K562 (cell line): Measurements from ENCODE around the gene B4GALNT2.

Experiments
- CBX3 ChIP-seq, 2 experiments: IDR thresholded peaks; 1 replicate in 1 of 2; 2 replicates in 1 of 2; pipeline ENCODE4 v1.6.1; 2012; ENCODE audit warnings: inconsistent platforms in 2 of 2, low read length in 2 of 2, borderline replicate concordance in 1 of 2, control low read depth in 1 of 2
- CEBPB ChIP-seq: fragments of 450-650 bp; IDR thresholded peaks from 2 replicates; pipeline ENCODE4 v1.6.1; 2016; ENCODE audit warnings: missing genetic modification characterization, missing compliant biosample characterization
- GABPA ChIP-seq: fragments of 200-800 bp; sonication (Bioruptor generic); conservative IDR thresholded peaks from 2 replicates; pipeline ENCODE4 v1.6.1; 2016; ENCODE audit warnings: low read depth, missing genetic modification characterization, missing compliant biosample characterization
- TAF1 ChIP-seq: IDR thresholded peaks from 2 replicates; pipeline ENCODE4 v1.6.1; 2011; ENCODE audit warnings: mild to moderate bottlenecking, low read length, moderate library complexity; ENCODE audit not compliant: insufficient read depth, control insufficient read depth, severe bottlenecking; ENCODE audit errors: extremely low read depth
- TRIM24 ChIP-seq, 2 experiments: fragments of 450-650 bp; IDR thresholded peaks; 2 replicates each; pipeline ENCODE4 v1.6.1; 2016
- ZNF232 ChIP-seq: sonication (generic); formaldehyde crosslinking; IDR thresholded peaks from 2 replicates; pipeline ENCODE4 v1.8.0; 2022; ENCODE audit warnings: mild to moderate bottlenecking, missing genetic modification reagents
- ZNF324 ChIP-seq: fragments of 250-450 bp; sonication (Bioruptor Pico); IDR thresholded peaks from 2 replicates; pipeline ENCODE4 v1.4.0; 2020; ENCODE audit warnings: mild to moderate bottlenecking
- TF ChIP-seq, protein P1 (sequence below), 3 experiments: IDR thresholded peaks in 2 of 3; conservative IDR thresholded peaks in 1 of 3; 2 replicates each; pipeline ENCODE4 v1.5.1; 2011 to 2012; ENCODE audit warnings: low read length in 3 of 3, mild to moderate bottlenecking in 3 of 3, control low read depth in 2 of 3, improper control_type of control experiment in 1 of 3, inconsistent platforms in 1 of 3, low read depth in 1 of 3, mixed read lengths in 1 of 3, moderate library complexity in 1 of 3; ENCODE audit not compliant: insufficient read depth in 2 of 3

DNA sequence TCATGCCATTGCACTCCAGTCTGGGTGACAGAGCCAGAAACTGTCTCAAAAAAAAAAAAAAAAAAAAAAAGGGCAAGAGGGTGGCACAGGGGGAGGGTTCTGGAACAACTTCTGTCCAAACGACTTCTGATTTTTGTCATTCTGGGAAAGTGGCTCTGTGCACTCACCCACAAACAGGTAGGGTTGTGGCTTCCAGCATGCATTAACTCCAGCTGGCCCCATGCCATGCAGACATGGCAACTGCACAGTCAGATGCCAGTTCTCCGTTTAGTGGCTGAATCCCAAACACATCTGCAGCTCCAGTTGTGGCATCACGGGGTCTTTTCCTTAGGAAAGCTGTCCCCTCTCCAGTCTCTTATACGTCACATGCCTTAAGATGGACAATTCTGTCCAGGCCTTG is 30.3 kb downstream of the B4GALNT2 start:
- TF ChIP-seq TAF1, result no peak
- TF ChIP-seq TRIM24 (IDR thresholded peaks at IDR 0.05), result no peak
- TF ChIP-seq CBX3 (IDR thresholded peaks at IDR 0.05; ENCODE audit: borderline replicate concordance in 1 of 2, low read length in 2 of 2), result no peak
- no peak for TF ChIP-seq CEBPB (tag)
- no peak for TF ChIP-seq ZNF232 (CRISPR knock-in tag)
- TF ChIP-seq ZNF324 (CRISPR knock-in tag), result no peak
- no peak for TF ChIP-seq GABPA (tag)
- TF ChIP-seq, protein P1, sequence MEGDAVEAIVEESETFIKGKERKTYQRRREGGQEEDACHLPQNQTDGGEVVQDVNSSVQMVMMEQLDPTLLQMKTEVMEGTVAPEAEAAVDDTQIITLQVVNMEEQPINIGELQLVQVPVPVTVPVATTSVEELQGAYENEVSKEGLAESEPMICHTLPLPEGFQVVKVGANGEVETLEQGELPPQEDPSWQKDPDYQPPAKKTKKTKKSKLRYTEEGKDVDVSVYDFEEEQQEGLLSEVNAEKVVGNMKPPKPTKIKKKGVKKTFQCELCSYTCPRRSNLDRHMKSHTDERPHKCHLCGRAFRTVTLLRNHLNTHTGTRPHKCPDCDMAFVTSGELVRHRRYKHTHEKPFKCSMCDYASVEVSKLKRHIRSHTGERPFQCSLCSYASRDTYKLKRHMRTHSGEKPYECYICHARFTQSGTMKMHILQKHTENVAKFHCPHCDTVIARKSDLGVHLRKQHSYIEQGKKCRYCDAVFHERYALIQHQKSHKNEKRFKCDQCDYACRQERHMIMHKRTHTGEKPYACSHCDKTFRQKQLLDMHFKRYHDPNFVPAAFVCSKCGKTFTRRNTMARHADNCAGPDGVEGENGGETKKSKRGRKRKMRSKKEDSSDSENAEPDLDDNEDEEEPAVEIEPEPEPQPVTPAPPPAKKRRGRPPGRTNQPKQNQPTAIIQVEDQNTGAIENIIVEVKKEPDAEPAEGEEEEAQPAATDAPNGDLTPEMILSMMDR (IDR thresholded peaks at IDR 0.05 in 2 of 3, conservative IDR thresholded peaks at IDR 0.05 in 1 of 3; ENCODE audit: insufficient read depth in 2 of 3, low read depth in 1 of 3, low read length in 3 of 3), result no peak
